ENCODE data around the gene EXO1. TPM values are rescaled to one million over a fixed set of nuclear protein-coding genes. Genes with fewer than 3 reads are reported as not detected.

Gene EXO1
- total RNA-seq, 2 donors from 2014 or later: 1.4 to 4.7 TPM

- intact Hi-C loops (cut with DNase I, micrococcal nuclease): no loop called here
- ATAC-seq (no peak), DNase-seq (no peak)
These were observed 12.9 kb downstream of the EXO1 start for GRCh38 chr1:241860922-241861321.

DNA sequence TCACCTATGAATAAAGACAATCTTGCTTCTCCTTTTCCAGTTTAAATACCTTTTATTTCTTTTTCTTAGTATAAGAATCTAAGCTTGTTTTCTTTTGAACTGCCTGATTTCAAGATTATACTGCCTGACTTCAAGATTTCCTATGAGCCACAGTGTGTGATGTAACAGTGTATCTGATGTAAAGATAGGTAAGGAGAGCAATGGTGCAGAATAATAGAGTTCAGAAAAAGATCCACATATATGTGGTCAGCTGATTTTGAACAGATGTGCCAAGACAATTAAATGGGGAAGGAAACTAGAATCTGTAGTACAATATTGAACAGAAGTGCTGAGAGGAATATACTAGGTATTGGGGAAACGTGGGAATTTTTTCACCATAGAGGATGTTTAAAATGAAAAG, 21.0 kb downstream of the EXO1 start:
- ATAC-seq (no peak), DNase-seq (no peak)
- intact Hi-C loops (cut with DNase I, micrococcal nuclease): no loop called here

DNA sequence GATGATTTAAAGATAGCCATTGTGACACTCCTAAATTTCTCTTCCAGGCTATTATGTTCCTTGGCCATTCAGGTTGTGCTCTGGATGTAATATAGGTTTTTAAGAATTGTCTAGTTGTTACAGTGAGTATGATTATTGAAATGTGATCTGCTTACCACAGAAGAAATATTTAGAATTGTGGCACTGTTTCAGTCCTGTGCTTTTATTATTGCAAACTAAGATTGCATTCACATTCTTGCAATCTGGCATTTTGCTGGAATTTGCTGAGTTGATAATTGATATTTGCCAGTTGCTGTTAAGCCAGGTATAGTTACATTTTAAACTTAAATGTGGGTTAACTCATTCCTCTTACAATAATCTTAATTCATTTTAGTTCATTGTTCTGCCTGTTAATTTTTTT, 22.3 kb downstream of the EXO1 start:
- intact Hi-C loops (cut with DNase I, micrococcal nuclease): no loop called here
- ATAC-seq (no peak), DNase-seq (no peak)

DNA sequence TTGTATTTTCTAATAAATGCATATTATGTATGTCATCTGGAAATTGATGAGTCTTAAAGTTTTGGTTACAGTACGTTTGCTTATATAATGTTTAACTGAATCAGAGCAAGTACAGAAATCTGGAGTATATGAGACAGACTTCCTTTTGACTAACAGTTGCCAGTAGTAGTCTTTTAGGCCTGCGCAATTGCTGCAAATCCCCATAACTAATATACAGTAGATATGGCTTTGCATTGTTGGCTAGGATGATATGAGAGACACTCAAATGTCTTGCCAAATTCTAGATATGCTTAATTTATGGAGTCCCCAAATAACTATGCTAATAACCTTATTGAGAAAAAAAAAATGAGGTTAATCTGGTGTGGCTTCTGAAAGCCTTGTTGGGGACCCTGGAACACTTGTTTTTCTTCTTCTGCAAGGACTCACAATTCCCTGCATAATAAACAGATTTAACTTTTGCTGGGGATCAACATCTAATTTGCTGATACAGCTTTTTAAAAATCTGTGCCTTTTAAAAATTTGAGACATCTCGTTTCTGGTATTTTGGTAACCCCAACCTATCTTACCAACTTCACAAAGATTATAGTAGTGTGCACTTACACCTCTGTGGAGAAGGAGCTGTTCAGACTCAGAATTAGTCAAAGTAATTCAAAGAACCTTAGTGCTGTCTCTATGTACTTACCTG, 22.9 kb downstream of the EXO1 start:
- ATAC-seq (no peak), DNase-seq (no peak)
- intact Hi-C loops (cut with DNase I, micrococcal nuclease): no loop called here

DNA sequence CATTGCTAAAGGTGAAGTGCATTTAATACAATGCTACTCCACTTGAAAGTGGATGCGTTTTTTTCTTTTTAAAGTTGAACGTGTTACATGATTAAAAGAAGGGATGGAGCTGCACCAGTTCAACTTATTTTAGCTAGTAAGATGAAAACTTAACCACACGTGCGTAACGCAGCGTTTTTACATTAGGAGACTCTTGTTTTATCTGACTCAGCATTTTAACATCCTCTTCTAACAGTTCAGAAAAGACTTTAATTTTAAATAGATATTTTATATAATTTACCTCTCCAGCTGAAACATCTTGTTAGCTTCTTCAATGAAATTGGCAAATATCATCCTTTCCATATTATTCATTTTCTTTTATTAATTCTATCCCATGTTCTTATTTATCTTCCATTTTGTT, 33.4 kb downstream of the EXO1 start:
- intact Hi-C loops (cut with DNase I, micrococcal nuclease): no loop called here
- no peak for ATAC-seq

DNA sequence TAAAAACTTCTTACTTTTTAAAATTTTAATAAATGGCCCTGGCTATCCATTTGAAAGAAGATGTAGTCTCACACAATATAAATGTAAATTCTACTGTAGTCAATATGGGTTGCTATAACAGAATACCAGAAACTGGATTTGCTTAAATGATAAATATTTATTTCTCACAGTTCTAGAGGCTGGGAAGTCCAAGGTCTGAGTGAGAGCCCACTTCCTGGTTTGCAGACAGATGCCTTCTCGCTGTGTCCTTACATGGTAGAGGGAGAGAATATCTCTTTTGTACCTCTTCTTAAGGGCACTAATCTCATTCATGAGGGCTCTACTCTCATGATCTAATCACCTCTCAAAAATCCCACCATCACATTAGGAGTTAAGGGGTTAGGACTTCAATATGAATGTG, 35.2 kb downstream of the EXO1 start:
- intact Hi-C loops (cut with DNase I, micrococcal nuclease): no loop called here
- DNase-seq: no peak
- no peak for ATAC-seq

More for the DNA sequence above, 33.4 kb downstream of the EXO1 start:
- no peak for DNase-seq

DNA sequence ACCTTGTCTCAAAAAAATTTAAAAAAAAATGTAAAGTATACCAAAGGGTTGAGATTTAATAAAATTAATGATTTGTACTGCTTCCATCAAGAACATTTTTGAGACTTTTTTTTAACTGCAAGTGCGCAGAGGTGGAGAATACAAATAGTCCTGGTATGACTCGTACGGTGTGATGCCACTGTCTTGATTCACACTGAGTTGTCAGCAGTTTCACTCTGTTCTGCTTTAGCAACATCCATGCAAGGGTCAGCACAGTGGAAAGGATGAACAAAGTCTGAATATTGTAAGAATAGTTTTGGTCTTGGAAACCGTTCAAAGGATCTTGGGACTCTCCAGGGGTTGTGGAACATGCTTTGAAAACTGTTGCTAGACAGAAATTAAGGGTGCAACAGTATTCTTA, 40.2 kb downstream of the EXO1 start:
- intact Hi-C loops (cut with DNase I, micrococcal nuclease): no loop called here
- no peak for ATAC-seq
- DNase-seq: no peak

DNA sequence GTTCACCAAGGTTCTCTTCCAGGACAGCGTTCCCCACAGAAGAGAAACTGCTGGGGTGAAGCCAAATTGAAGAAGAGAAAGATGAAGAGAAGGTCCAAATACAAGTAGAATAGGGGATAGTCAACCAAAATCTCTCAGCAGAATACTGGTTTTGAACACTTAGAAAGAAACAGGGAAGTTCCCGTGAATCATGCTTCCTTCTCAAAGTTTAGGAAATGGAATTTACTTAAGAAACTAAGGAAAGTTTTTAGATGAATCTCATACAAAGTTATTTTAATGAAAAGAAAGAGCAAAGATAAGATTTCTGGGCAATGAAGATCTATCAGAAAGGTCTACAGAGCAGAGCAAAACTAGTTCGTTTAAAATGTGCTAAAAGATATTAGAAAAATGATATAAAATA, 43.3 kb downstream of the EXO1 start:
- ATAC-seq: no peak
- intact Hi-C loops (cut with DNase I, micrococcal nuclease): no loop called here
- no peak for DNase-seq

DNA sequence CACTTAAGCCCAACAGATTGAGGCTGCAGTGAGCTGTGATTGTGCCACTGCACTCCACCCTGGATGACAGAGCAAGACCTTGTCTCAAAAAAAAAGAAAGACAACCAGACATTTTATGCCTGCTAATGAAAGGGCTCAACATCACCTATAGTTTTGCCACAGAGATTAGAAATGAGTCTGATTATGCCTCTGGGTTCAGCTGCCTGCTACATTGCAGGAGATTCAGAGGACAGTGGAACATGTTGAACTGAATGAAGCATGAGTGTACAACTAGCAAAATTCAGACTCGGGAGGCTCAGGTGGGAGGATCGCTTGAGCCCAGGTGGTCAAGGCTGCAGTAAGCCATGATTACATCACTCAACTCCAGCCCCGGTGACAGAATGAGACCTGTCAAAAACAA, 46.0 kb downstream of the EXO1 start:
- no peak for ATAC-seq
- intact Hi-C loops (cut with DNase I, micrococcal nuclease): no loop called here

GRCh38 chr1:241895013-241895412, 47.0 kb downstream of the EXO1 start:
- ATAC-seq: no peak
- intact Hi-C loops (cut with DNase I, micrococcal nuclease): no loop called here
- no peak for DNase-seq

More for the DNA sequence above, 46.0 kb downstream of the EXO1 start:
- no peak for DNase-seq

GRCh38 chr1:241896670-241896962, 48.6 kb downstream of the EXO1 start:
- DNase-seq (no peak), ATAC-seq (no peak)
- intact Hi-C loops (cut with DNase I, micrococcal nuclease): no loop called here

DNA sequence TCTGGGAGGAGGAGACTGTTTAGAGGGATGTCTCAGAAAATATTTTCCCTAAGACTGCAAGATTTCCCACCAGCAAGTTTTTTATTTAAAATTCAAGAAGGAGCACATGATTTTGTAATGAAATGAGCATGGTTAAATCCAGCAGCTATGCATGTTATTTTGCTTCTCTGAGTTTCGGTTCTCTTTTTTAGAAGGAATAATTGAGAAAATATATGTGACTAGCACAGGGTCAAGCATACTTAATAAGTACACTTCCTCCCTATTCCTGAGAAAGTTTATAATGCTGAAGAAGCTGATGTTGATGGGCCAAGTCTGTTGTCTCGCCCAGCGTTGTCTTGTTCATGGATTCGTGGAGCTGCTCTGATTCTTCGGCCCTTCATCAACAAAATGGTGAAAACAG, 51.2 kb downstream of the EXO1 start:
- DNase-seq (no peak), ATAC-seq (no peak)
- intact Hi-C loops (cut with DNase I, micrococcal nuclease): no loop called here

DNA sequence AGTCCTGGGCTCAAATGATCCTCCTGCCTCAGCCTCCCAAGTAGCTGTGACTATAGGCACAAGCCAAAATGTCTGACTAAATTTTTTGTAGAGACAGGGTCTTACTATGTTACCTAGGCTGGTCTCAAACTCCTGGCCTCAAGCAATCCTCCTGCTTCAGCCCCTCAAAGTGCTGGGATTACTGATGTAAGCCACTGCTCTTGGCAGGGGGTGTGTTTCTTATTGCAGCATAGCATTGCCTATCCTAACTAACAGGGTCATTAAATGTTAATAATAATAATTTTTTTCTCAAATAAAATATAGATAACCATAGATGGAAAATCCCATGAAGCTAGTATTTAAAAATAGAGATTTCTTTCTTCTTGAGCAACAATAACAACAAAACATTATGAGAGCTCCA, 52.4 kb downstream of the EXO1 start:
- ATAC-seq (no peak), DNase-seq (no peak)
- intact Hi-C loops (cut with DNase I, micrococcal nuclease): no loop called here

DNA sequence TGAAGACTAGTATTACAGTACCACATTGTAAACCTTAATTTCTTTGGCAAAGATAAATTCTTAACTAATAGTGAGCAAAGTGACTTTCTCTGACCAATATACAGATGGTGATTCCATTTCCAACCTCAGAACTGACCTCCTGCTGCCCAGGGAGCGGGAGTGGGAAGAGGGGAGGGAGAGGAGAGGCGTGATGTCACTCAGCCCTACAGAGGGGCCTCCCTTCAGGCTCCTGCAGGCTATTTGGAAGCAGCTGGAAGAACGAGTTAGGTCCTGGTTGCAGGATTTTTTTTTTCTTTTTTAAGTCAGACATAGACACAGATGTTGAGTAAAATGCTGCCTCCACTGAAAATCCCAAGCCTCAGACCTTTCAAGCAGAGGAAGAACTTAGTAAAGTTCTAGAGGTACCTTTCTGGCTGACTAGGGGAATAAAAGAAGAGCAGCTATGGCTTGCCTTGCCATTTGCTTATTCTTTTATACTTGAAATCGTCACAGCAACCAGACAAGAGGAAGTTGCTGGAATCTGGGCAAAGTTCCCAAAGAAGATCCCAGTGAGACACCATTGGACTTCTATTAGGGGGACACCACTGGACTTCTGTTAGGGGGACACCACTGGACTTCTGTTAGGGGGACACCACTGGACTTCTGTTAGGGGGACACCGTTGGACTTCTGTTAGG, 54.5 kb downstream of the EXO1 start:
- DNase-seq: no peak
- intact Hi-C loops (cut with DNase I, micrococcal nuclease): no loop called here
- no peak for ATAC-seq

GRCh38 chr1:241916196-241916595, 68.2 kb downstream of the EXO1 start:
- no peak for ATAC-seq
- no peak for DNase-seq
- intact Hi-C loops (cut with DNase I, micrococcal nuclease): no loop called here

- no peak for ATAC-seq
- intact Hi-C loops (cut with DNase I, micrococcal nuclease): no loop called here
- DNase-seq: no peak
These were observed 69.5 kb downstream of the EXO1 start for GRCh38 chr1:241917487-241917886.

DNA sequence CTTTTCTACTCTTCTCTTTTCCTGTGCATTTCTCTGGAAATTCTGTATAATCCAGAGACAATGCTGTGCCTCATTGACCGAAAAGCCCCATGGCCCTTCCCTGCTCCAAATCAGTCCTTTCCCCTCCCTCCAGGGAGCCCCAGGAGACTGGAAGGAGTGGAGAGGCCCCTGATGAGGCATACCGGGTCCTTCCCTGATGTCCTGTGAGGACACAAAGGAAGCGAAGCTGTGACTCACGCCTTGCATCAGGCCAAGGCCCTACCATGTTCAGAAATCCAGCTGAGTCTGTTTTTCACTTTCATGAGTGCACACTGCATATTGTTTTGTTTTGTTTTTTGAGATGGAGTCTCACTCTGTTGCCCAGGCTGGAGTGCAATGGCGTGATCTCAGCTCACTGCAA, 70.9 kb downstream of the EXO1 start:
- DNase-seq: no peak
- ATAC-seq: no peak
- intact Hi-C loops (cut with DNase I, micrococcal nuclease): no loop called here

GRCh38 chr1:241924080-241924808, 76.2 kb downstream of the EXO1 start:
- DNase-seq (no peak), ATAC-seq (no peak)
- intact Hi-C loops (cut with DNase I, micrococcal nuclease): no loop called here

- no peak for ATAC-seq
- DNase-seq: no peak
- intact Hi-C loops (cut with DNase I, micrococcal nuclease): no loop called here
These were observed 78.1 kb downstream of the EXO1 start for GRCh38 chr1:241926141-241926540.

- intact Hi-C loops (cut with DNase I, micrococcal nuclease): no loop called here
- ATAC-seq (no peak), DNase-seq (no peak)
These were observed 79.3 kb downstream of the EXO1 start for GRCh38 chr1:241927321-241927720.

DNA sequence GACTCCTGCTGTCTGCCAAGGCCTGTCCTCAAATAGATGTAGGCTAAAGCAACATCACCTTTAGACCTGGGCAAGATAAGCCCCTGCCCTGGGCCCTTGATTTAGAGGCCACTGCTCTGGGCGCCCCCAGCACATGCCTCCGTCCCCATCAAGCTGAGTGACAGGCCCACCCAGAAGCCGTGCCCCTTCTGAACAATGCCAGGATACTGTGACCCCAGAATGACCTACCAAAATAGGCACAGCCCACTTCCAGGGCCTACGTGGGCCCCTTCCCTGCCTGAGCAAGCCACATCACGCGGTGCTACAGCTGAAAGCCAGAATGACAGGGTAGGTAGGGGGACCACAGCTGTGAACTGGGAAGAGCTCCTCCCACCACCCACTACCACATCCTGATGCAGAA, 84.8 kb downstream of the EXO1 start:
- intact Hi-C loops (cut with DNase I, micrococcal nuclease): no loop called here

More for the DNA sequence above, 84.8 kb downstream of the EXO1 start:
- ATAC-seq (no peak), DNase-seq (no peak)

Measured in left colon (tissue), 2 donors.